ENCODE data around the gene PPP3CA. TPM values are rescaled to one million over a fixed set of nuclear protein-coding genes. Genes with fewer than 3 reads are reported as not detected.

Gene PPP3CA
- polyA plus RNA-seq, 1 donor, result 23.5 TPM

DNA sequence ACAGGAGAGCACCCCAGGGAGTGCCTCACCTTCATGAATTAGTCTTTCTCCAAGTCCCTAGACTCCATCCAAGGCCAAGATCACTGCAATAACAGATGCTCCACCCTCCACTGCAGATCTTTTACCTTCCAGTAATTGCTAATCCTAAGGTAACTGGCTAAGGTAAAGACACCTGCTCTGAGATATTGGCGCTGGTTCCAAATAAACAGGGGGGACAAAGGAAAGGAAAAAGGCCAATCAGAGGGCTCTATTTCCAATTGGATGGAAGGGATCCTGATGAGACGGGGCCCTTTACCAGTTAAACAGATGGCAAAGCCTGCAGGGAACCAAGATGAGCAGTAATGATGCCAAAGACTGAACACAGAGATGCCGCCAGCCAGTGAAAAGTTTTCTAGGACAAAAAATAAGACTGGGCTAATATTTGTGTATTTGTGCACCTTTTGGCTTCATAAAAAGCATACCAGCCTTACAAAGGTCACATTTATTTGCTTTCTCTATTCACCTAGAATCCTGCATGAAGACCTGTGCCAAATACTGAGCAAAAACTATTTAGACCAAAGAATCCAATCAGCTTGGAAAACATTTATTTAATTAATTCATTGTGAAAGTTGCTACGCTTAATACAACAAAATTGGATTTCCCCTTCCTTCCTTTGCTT is 148.5 kb downstream of the PPP3CA start:
- Histone ChIP-seq H3K27me3 (ENCODE audit: control insufficient read depth, insufficient read depth, low read length) (no peaks in the 10 kb centered on the region), H3K9me3 (ENCODE audit: control insufficient read depth, low read depth, low read length) (no peaks in the 10 kb centered on the region), H3K27ac (ENCODE audit: low read length) (no peak overlapping the region), H3K4me1 (ENCODE audit: control insufficient read depth, insufficient read depth, low read length) (peaks cover 30% of the 10 kb centered on the region), H3K36me3 (ENCODE audit: control insufficient read depth, insufficient read depth, low read length) (peaks cover 3% of the 10 kb centered on the region), H3K4me3 (ENCODE audit: low read length) (no peak overlapping the region)
- WGBS (ENCODE audit: insufficient coverage, low lambda C conversion rate), result 50% methylated on average over 1 of the region's 4 CpGs
- no peak for DNase-seq

GRCh38 chr4:101197350-101197749 is 150.0 kb downstream of the PPP3CA start:
- DNase-seq, result no peak
- Histone ChIP-seq H3K27me3 (ENCODE audit: control insufficient read depth, insufficient read depth, low read length) (no peaks in the 10 kb centered on the region), H3K4me1 (ENCODE audit: control insufficient read depth, insufficient read depth, low read length) (peaks cover 34% of the 10 kb centered on the region), H3K27ac (ENCODE audit: low read length) (no peak overlapping the region), H3K36me3 (ENCODE audit: control insufficient read depth, insufficient read depth, low read length) (peaks cover 3% of the 10 kb centered on the region), H3K4me3 (ENCODE audit: low read length) (no peak overlapping the region), H3K9me3 (ENCODE audit: control insufficient read depth, low read depth, low read length) (no peaks in the 10 kb centered on the region)
- WGBS (ENCODE audit: insufficient coverage, low lambda C conversion rate), result 17% methylated on average over 1 of the region's 4 CpGs

DNA sequence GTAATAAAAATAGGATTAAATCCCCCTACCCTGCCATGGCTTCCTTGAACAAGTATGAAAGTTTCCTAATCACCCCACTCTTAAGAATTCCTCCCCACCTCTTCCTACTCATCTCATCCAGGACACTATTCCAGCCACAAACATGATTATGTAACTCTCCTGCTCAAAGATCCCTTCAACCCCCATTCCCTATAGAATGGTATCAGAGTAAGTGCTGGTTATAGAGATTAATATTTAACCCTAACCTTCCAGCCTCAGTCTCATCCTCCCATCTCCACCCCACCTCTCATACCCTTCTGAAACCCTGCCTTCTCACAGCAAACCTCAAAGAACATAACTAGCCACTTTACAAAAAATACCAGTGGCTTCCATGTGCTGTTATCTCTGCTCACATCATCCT is 155.1 kb downstream of the PPP3CA start:
- Histone ChIP-seq H3K4me1 (ENCODE audit: control insufficient read depth, insufficient read depth, low read length) (peaks cover 22% of the 10 kb centered on the region), H3K4me3 (ENCODE audit: low read length) (no peak overlapping the region), H3K36me3 (ENCODE audit: control insufficient read depth, insufficient read depth, low read length) (peaks cover 3% of the 10 kb centered on the region), H3K9me3 (ENCODE audit: control insufficient read depth, low read depth, low read length) (no peaks in the 10 kb centered on the region), H3K27ac (ENCODE audit: low read length) (peak overlapping the region; percentile 13), H3K27me3 (ENCODE audit: control insufficient read depth, insufficient read depth, low read length) (no peaks in the 10 kb centered on the region)
- DNase-seq, result peak; percentile 32 to 61

- WGBS (ENCODE audit: insufficient coverage, low lambda C conversion rate), result 40% methylated on average over 1 of the region's 4 CpGs
- Histone ChIP-seq H3K36me3 (ENCODE audit: control insufficient read depth, insufficient read depth, low read length) (peaks cover 3% of the 10 kb centered on the region), H3K27ac (ENCODE audit: low read length) (peak overlapping the region; percentile 13), H3K4me1 (ENCODE audit: control insufficient read depth, insufficient read depth, low read length) (peaks cover 15% of the 10 kb centered on the region), H3K4me3 (ENCODE audit: low read length) (no peak overlapping the region), H3K27me3 (ENCODE audit: control insufficient read depth, insufficient read depth, low read length) (no peaks in the 10 kb centered on the region), H3K9me3 (ENCODE audit: control insufficient read depth, low read depth, low read length) (no peaks in the 10 kb centered on the region)
- DNase-seq, result peak; percentile 31 to 42
Observed at GRCh38 chr4:101191302-101192098, 155.8 kb downstream of the PPP3CA start.

DNA sequence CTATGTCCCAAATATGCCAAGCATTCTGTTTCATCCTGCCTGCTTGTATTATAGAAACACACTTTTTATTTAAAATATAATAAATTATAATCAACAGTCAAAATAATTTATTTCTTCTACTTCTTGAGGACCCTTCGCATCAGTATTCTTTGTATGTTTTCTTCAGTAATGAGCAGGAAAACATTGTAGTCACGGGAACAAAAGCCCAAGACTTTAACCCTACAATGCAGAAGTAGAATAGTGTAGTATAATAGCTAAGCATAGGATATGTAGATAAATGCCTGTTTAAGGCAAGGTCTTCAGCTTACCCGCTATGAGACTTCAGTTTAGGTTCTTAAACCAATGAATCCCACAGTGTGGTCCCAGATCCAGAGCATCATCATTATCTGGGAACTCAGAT is 156.6 kb downstream of the PPP3CA start:
- H3K4me1 ChIP-seq (ENCODE audit: control insufficient read depth, insufficient read depth, low read length), result peaks cover 13% of the 10 kb centered on the region
- 71% methylated on average over 1 of the region's 3 CpGs for WGBS (ENCODE audit: insufficient coverage, low lambda C conversion rate)
- H3K36me3 ChIP-seq (ENCODE audit: control insufficient read depth, insufficient read depth, low read length), result peaks cover 3% of the 10 kb centered on the region
- H3K4me3 ChIP-seq (ENCODE audit: low read length), result no peak overlapping the region
- no peaks in the 10 kb centered on the region for H3K9me3 ChIP-seq (ENCODE audit: control insufficient read depth, low read depth, low read length)
- H3K27me3 ChIP-seq (ENCODE audit: control insufficient read depth, insufficient read depth, low read length), result no peaks in the 10 kb centered on the region
- no peak for DNase-seq
- no peak overlapping the region for H3K27ac ChIP-seq (ENCODE audit: low read length)

DNA sequence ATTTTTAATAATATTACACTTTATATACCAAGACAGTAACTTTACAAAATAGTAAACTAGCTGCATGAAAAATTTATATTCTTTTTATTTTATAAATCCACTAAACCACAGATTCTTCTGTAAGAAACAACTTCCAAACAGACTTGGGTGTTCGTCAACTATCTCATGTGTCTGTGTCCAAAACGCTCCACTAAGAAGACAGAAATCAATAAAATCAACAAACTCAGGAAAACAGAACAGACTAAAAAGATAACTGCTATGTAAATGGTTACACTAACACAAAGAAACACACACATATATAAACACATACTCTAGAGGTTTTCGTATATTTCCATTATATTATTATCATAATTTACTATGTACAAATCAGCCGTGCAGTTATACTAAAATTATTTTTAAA is 158.4 kb downstream of the PPP3CA start:
- WGBS (ENCODE audit: insufficient coverage, low lambda C conversion rate), result 84% methylated on average over 2 of the region's 4 CpGs
- Histone ChIP-seq H3K4me1 (ENCODE audit: control insufficient read depth, insufficient read depth, low read length) (peaks cover 16% of the 10 kb centered on the region), H3K27ac (ENCODE audit: low read length) (no peak overlapping the region)

GRCh38 chr4:101187841-101188240 is 159.5 kb downstream of the PPP3CA start:
- Histone ChIP-seq H3K9me3 (ENCODE audit: control insufficient read depth, low read depth, low read length) (no peaks in the 10 kb centered on the region), H3K27me3 (ENCODE audit: control insufficient read depth, insufficient read depth, low read length) (no peaks in the 10 kb centered on the region), H3K4me1 (ENCODE audit: control insufficient read depth, insufficient read depth, low read length) (peaks cover 25% of the 10 kb centered on the region), H3K4me3 (ENCODE audit: low read length) (no peak overlapping the region), H3K27ac (ENCODE audit: low read length) (no peak overlapping the region), H3K36me3 (ENCODE audit: control insufficient read depth, insufficient read depth, low read length) (no peaks in the 10 kb centered on the region)
- WGBS (ENCODE audit: insufficient coverage, low lambda C conversion rate), result 72% methylated on average over 4 of the region's 5 CpGs
- DNase-seq, result no peak

More for the DNA sequence above, 158.4 kb downstream of the PPP3CA start:
- no peak overlapping the region for H3K4me3 ChIP-seq (ENCODE audit: low read length)
- H3K9me3 ChIP-seq (ENCODE audit: control insufficient read depth, low read depth, low read length), result no peaks in the 10 kb centered on the region
- no peaks in the 10 kb centered on the region for H3K27me3 ChIP-seq (ENCODE audit: control insufficient read depth, insufficient read depth, low read length)
- no peaks in the 10 kb centered on the region for H3K36me3 ChIP-seq (ENCODE audit: control insufficient read depth, insufficient read depth, low read length)
- no peak for DNase-seq

DNA sequence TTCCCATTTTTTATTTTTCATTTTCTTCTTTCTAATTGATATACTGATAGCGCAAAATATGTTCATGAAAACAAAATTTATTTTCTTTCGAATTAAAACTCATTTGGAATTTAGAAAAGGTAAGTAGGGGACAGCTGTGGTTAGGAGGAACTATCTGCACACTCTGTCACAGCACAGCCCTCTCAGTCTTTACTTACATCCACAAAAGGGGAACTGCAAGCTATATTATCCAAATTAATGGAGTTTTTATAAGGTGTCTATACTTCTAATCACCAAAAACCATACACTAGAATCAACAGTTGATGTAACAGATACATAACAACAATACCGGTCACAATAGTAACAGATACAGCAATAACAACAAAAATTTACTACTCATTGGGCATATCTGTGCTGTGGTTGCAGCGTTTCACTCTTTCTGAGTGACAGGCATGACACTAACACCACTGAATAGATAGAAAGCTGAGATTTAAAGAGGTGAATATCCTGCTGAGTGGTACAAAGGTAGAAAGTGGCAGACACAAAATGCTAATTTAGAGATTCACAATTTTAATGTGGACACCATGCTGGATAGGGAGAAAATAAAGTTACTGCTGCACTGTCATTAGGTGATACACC is 160.7 kb downstream of the PPP3CA start:
- no peak for DNase-seq
- no peak overlapping the region for H3K27ac ChIP-seq (ENCODE audit: low read length)
- H3K4me1 ChIP-seq (ENCODE audit: control insufficient read depth, insufficient read depth, low read length), result peaks cover 17% of the 10 kb centered on the region
- H3K4me3 ChIP-seq (ENCODE audit: low read length), result no peak overlapping the region
- WGBS (ENCODE audit: insufficient coverage, low lambda C conversion rate), result 100% methylated on average over 2 of the region's 4 CpGs
- H3K27me3 ChIP-seq (ENCODE audit: control insufficient read depth, insufficient read depth, low read length), result no peaks in the 10 kb centered on the region
- H3K36me3 ChIP-seq (ENCODE audit: control insufficient read depth, insufficient read depth, low read length), result no peaks in the 10 kb centered on the region
- H3K9me3 ChIP-seq (ENCODE audit: control insufficient read depth, low read depth, low read length), result no peaks in the 10 kb centered on the region

GRCh38 chr4:101184668-101185067 is 162.7 kb downstream of the PPP3CA start:
- no peaks in the 10 kb centered on the region for H3K36me3 ChIP-seq (ENCODE audit: control insufficient read depth, insufficient read depth, low read length)
- no CpG with 5 or more reads among the region's 2 CpGs for WGBS (ENCODE audit: insufficient coverage, low lambda C conversion rate)
- peaks cover 12% of the 10 kb centered on the region for H3K4me1 ChIP-seq (ENCODE audit: control insufficient read depth, insufficient read depth, low read length)
- peak; percentile 37 to 60 for DNase-seq
- no peaks in the 10 kb centered on the region for H3K27me3 ChIP-seq (ENCODE audit: control insufficient read depth, insufficient read depth, low read length)
- H3K9me3 ChIP-seq (ENCODE audit: control insufficient read depth, low read depth, low read length), result no peaks in the 10 kb centered on the region
- H3K4me3 ChIP-seq (ENCODE audit: low read length), result no peak overlapping the region
- H3K27ac ChIP-seq (ENCODE audit: low read length), result no peak overlapping the region

DNA sequence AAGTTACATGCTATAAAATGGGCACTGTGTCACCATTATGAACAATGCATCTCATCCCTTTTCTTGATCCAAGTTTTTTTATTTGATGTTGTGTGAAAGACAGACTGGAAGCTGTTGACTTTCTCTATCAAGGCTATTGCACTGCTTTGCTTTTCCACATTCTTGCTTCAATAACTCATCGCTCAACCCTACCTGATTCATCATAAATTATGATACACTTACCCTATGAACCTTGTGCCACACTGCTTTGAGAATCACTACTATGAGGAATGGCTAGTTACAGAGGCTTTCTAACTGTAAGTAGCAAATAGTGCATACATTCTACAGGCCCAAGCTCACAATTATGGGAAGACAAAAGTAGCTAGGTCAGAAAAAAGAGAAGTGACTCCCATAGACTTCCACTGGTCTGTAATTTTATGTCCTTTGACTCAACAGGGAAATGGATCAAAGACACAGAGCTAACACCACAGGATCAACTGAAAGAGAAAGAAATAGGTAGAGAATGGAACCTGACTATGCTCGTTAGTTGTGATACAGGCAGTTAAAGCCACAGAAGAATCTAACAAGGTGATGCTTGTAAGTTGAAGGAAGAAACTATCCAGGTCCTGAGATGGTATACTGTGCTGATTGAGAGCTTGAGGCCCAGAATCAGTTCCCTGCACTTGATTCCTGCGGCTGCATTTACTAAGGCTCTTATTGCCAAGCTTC is 163.5 kb downstream of the PPP3CA start:
- peak; percentile 24 to 62 for DNase-seq
- Histone ChIP-seq H3K9me3 (ENCODE audit: control insufficient read depth, low read depth, low read length) (no peaks in the 10 kb centered on the region), H3K27ac (ENCODE audit: low read length) (peak overlapping the region; percentile 62), H3K4me1 (ENCODE audit: control insufficient read depth, insufficient read depth, low read length) (peaks cover 12% of the 10 kb centered on the region), H3K4me3 (ENCODE audit: low read length) (no peak overlapping the region), H3K27me3 (ENCODE audit: control insufficient read depth, insufficient read depth, low read length) (no peaks in the 10 kb centered on the region), H3K36me3 (ENCODE audit: control insufficient read depth, insufficient read depth, low read length) (no peaks in the 10 kb centered on the region)
- WGBS (ENCODE audit: insufficient coverage, low lambda C conversion rate), result 75% methylated on average over 2 of the region's 3 CpGs
